ENCODE results near the gene DDX5. TPM values are rescaled to one million over a fixed set of nuclear protein-coding genes. Genes with fewer than 3 reads are reported as not detected.

Gene DDX5
- total RNA-seq, 2 donors from 2014 or later, result 369 to 444 TPM

- Histone ChIP-seq H3K9ac (ENCODE audit: low read depth in 2 of 2, low read length in 2 of 2) (no peak overlapping the region), H3K27ac (no peak overlapping the region), H3K27me3 (no peaks in the 10 kb centered on the region), H3K4me1 (peaks cover 4% of the 10 kb centered on the region), H3K36me3 (no peaks in the 10 kb centered on the region), H3K9me3 (no peaks in the 10 kb centered on the region), H3K4me3 (no peak overlapping the region)
- no peak for DNase-seq
- no peak for TF ChIP-seq CTCF (IDR thresholded peaks at IDR 0.05)
- intact Hi-C loops (cut with DNase I), result no loop called here
Measured at GRCh38 chr17:64455993-64456885, 49.9 kb downstream of the DDX5 start.

GRCh38 chr17:64449545-64449944 is 56.5 kb downstream of the DDX5 start:
- Histone ChIP-seq H3K9ac (ENCODE audit: low read depth in 2 of 2, low read length in 2 of 2) (no peak overlapping the region), H3K4me1 (no peaks in the 10 kb centered on the region), H3K27me3 (no peaks in the 10 kb centered on the region), H3K4me3 (no peak overlapping the region), H3K9me3 (no peaks in the 10 kb centered on the region), H3K36me3 (no peaks in the 10 kb centered on the region), H3K27ac (peak overlapping the region; percentile 9)
- TF ChIP-seq CTCF (IDR thresholded peaks at IDR 0.05), result no peak
- DNase-seq, result no peak
- intact Hi-C loops (cut with DNase I), result no loop called here

- intact Hi-C loops (cut with DNase I), result no loop called here
- no peaks in the 10 kb centered on the region for H3K9me3 ChIP-seq
- H3K4me3 ChIP-seq, result no peak within 1 kb of the TSS
- no peak within 1 kb of the TSS for H3K9ac ChIP-seq (ENCODE audit: low read depth in 2 of 2, low read length in 2 of 2)
- H3K27ac ChIP-seq, result peak within 1 kb of the TSS; percentile 9
- no peaks in the 10 kb centered on the region for H3K4me1 ChIP-seq
- no peak for TF ChIP-seq CTCF (IDR thresholded peaks at IDR 0.05)
- H3K27me3 ChIP-seq, result no peaks in the 10 kb centered on the region
- peak; percentile 33 for DNase-seq
- no peaks in the 10 kb centered on the region for H3K36me3 ChIP-seq
Measured at GRCh38 chr17:64448665-64449512, 57.2 kb downstream of the DDX5 start, which contains the start of gene MILR1. Gene MILR1, plus strand, starts transcription at chr17:64449115. Its CDS starts 54 bp downstream, at chr17:64449169.

Small RNA genes lying within 50 kb of the gene (microRNA-seq; reads per million reads assigned to microRNA genes)
- 7.7 reads per million, percentile 9 among the genes with 10 or more reads in this experiment for gene MIR3064
- not detected for gene MIR5047

Other genes with a start within 250 kb of the DDX5 start
- 10 to 100 TPM; 29.0 to 29.7 TPM for gene TEX2, start 243.0 kb downstream of the DDX5 start, total RNA-seq
- 10 to 100 TPM; 17.5 to 48.8 TPM for gene PECAM1, start 115.4 kb downstream of the DDX5 start, total RNA-seq
- gene MILR1, start 57.2 kb downstream of the DDX5 start, total RNA-seq, result 1 to 10 TPM; 2.0 to 5.3 TPM
- 10 to 100 TPM; 10.5 to 12.3 TPM for gene POLG2, start 9.2 kb downstream of the DDX5 start, total RNA-seq
- 10 to 100 TPM; 26.4 to 28.5 TPM for gene CEP95, start 688 bp upstream of the DDX5 start, total RNA-seq
- 10 to 100 TPM; 10.6 to 18.6 TPM for gene SMURF2, start 156.0 kb upstream of the DDX5 start, total RNA-seq

All from colonic mucosa (tissue), 4 donors.